ENCODE results near the gene ASAP2. TPM values are rescaled to one million over a fixed set of nuclear protein-coding genes. Genes with fewer than 3 reads are reported as not detected.
"Not testable (repeated sequence)": the region's sequence is repeated elsewhere in the genome, so short reads cannot be mapped to it uniquely, and the experiment has no call there.

ASAP2 gene
- polyA plus RNA-seq, 10 donors = 17.3 to 25.3 (median 21.7) TPM

- no peak for DNase-seq
These were observed 44.0 kb downstream of the ASAP2 start for GRCh38 chr2:9250498-9251153.

GRCh38 chr2:9251154-9252001, 44.8 kb downstream of the ASAP2 start:
- DNase-seq = peak in 2 of 3 donors; percentile 70 to 72

- no peak for DNase-seq
These were observed 45.4 kb downstream of the ASAP2 start for GRCh38 chr2:9252002-9252357.

- DNase-seq = no peak
These were observed 48.8 kb downstream of the ASAP2 start for GRCh38 chr2:9255416-9255815.

- DNase-seq = no peak
These were observed 49.5 kb downstream of the ASAP2 start for GRCh38 chr2:9256147-9256546.

GRCh38 chr2:9256570-9257043, 50.0 kb downstream of the ASAP2 start:
- peak in 1 of 3 donors; percentile 52 for DNase-seq

- DNase-seq = no peak
These were observed 51.9 kb downstream of the ASAP2 start for GRCh38 chr2:9258501-9258900.

- DNase-seq = peak in 2 of 3 donors; percentile 58 to 81
These were observed 52.4 kb downstream of the ASAP2 start for GRCh38 chr2:9258953-9259399.

GRCh38 chr2:9260464-9260918, 53.9 kb downstream of the ASAP2 start:
- DNase-seq = peak in 1 of 3 donors; percentile 43

GRCh38 chr2:9261231-9261883, 54.7 kb downstream of the ASAP2 start:
- peak; percentile 75 to 93 (median 81) for DNase-seq

GRCh38 chr2:9262671-9263171, 56.1 kb downstream of the ASAP2 start:
- DNase-seq = peak in 1 of 3 donors; percentile 55

GRCh38 chr2:9263428-9263827, 56.8 kb downstream of the ASAP2 start:
- no peak for DNase-seq

GRCh38 chr2:9264301-9264700, 57.7 kb downstream of the ASAP2 start:
- no peak for DNase-seq

GRCh38 chr2:9266711-9267110, 60.1 kb downstream of the ASAP2 start:
- no peak for DNase-seq

GRCh38 chr2:9267286-9267685, 60.7 kb downstream of the ASAP2 start:
- DNase-seq = not testable (repeated sequence)

GRCh38 chr2:9268301-9269080, 61.9 kb downstream of the ASAP2 start:
- DNase-seq = no peak

- no peak for DNase-seq
These were observed 62.7 kb downstream of the ASAP2 start for GRCh38 chr2:9269295-9269694.

GRCh38 chr2:9269695-9270360, 63.2 kb downstream of the ASAP2 start:
- DNase-seq = no peak

GRCh38 chr2:9271091-9271490, 64.5 kb downstream of the ASAP2 start:
- DNase-seq = no peak

GRCh38 chr2:9271691-9272090, 65.1 kb downstream of the ASAP2 start:
- DNase-seq = no peak

All from muscle of back (tissue), 11 donors.